ENCODE results near the gene ACTL8. TPM values are rescaled to one million over a fixed set of nuclear protein-coding genes. Genes with fewer than 3 reads are reported as not detected.

The ACTL8 gene
- total and polyA plus RNA-seq, 2 experiments from 2014 or later, result 0.38 to 0.71 TPM

DNA sequence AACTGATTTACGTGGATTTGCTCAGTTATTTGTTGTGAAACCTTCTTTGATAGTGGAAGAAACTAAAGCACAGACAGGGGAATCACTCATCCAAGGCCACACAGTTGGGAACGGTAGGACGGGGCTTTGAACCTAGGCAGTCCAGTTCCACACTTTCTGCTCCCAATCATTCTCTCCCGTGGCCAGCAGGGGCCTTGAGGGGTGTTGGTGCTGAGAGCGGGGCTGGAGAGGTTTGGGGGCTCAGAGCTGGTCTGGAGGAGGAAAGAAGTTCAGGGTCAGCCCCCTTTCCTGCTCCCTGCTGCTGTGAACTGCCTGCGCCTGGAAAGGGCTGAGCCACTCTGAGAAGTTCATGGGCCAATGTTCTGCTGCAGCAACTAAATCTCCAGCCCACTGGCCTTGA, 31.4 kb upstream of the ACTL8 start:
- Mint-ChIP-seq H3K27me3 (ENCODE audit: insufficient read depth, low read depth, poor library complexity) (no peaks in the 10 kb centered on the region), H3K4me1 (no peaks in the 10 kb centered on the region), H3K27ac (no peak overlapping the region), H3K9me3 (no peaks in the 10 kb centered on the region; the same call in 2 of the 3 replicates), H3K36me3 (ENCODE audit: low read depth) (no peaks in the 10 kb centered on the region), H3K4me3 (no peak overlapping the region)
- ATAC-seq, result peak; percentile 72
- H3K79me2 ChIP-seq (replicated peaks; ENCODE audit: insufficient read depth), result no peaks in the 10 kb centered on the region
- no peak for TF ChIP-seq EZH2phosphoT487 (IDR thresholded peaks at IDR 0.05; ENCODE audit: unreplicated experiment)
- TF ChIP-seq, protein P1, sequence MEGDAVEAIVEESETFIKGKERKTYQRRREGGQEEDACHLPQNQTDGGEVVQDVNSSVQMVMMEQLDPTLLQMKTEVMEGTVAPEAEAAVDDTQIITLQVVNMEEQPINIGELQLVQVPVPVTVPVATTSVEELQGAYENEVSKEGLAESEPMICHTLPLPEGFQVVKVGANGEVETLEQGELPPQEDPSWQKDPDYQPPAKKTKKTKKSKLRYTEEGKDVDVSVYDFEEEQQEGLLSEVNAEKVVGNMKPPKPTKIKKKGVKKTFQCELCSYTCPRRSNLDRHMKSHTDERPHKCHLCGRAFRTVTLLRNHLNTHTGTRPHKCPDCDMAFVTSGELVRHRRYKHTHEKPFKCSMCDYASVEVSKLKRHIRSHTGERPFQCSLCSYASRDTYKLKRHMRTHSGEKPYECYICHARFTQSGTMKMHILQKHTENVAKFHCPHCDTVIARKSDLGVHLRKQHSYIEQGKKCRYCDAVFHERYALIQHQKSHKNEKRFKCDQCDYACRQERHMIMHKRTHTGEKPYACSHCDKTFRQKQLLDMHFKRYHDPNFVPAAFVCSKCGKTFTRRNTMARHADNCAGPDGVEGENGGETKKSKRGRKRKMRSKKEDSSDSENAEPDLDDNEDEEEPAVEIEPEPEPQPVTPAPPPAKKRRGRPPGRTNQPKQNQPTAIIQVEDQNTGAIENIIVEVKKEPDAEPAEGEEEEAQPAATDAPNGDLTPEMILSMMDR (conservative IDR thresholded peaks at IDR 0.05; ENCODE audit: low read depth in 2 of 2), result peak; percentile 35 to 53; a peak in 3 of 4 replicates
- H3K4me2 ChIP-seq, result no peak overlapping the region
- peak; percentile 53 for DNase-seq (ENCODE audit: low spot score)
- no peak overlapping the region for H3K27ac ChIP-seq (ENCODE audit: low read depth)
- no peaks in the 10 kb centered on the region for H3K27me3 ChIP-seq (ENCODE audit: insufficient read depth)
- no peak overlapping the region; the same call in 1 of the 2 replicates for H2AFZ ChIP-seq
- H3K36me3 ChIP-seq (ENCODE audit: insufficient read depth), result no peaks in the 10 kb centered on the region
- H3K4me1 ChIP-seq (ENCODE audit: insufficient read depth), result no peaks in the 10 kb centered on the region
- H3K9me2 ChIP-seq (ENCODE audit: insufficient read depth), result no peaks in the 10 kb centered on the region
- H3F3A ChIP-seq (replicated peaks; ENCODE audit: low read depth), result no peaks in the 10 kb centered on the region
- H3K4me3 ChIP-seq, result no peak overlapping the region
- no peaks in the 10 kb centered on the region for H4K20me1 ChIP-seq (replicated peaks; ENCODE audit: insufficient read depth)

DNA sequence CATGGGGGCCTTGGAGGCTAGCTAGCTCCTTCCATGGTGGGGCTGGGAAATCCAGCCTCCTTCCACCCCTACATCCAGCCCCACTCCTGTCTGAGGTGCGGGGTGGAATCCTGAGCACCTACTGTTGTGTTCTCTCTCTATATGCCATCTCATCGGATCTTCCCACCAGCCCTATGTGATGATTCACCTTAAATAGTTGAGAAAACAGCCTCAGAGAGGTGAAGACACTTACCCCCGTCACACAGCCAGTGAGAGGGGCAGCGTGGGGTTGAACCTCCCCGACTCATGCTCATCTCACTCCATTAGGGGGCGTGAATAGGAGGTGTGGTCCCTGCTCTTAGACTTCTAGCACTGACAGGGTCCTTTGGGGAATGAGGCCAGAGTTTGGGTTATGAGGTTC, 31.0 kb upstream of the ACTL8 start:
- DNase-seq (ENCODE audit: low spot score), result no peak
- no peak overlapping the region for H3K4me3 ChIP-seq
- H3K36me3 ChIP-seq (ENCODE audit: insufficient read depth), result no peaks in the 10 kb centered on the region
- H3K4me1 ChIP-seq (ENCODE audit: insufficient read depth), result no peaks in the 10 kb centered on the region
- TF ChIP-seq NANOG (IDR thresholded peaks at IDR 0.05; ENCODE audit: borderline replicate concordance), result no peak
- no peak for TF ChIP-seq ZNF114 (CRISPR knock-in tag; IDR thresholded peaks at IDR 0.05)
- TF ChIP-seq, protein P2, sequence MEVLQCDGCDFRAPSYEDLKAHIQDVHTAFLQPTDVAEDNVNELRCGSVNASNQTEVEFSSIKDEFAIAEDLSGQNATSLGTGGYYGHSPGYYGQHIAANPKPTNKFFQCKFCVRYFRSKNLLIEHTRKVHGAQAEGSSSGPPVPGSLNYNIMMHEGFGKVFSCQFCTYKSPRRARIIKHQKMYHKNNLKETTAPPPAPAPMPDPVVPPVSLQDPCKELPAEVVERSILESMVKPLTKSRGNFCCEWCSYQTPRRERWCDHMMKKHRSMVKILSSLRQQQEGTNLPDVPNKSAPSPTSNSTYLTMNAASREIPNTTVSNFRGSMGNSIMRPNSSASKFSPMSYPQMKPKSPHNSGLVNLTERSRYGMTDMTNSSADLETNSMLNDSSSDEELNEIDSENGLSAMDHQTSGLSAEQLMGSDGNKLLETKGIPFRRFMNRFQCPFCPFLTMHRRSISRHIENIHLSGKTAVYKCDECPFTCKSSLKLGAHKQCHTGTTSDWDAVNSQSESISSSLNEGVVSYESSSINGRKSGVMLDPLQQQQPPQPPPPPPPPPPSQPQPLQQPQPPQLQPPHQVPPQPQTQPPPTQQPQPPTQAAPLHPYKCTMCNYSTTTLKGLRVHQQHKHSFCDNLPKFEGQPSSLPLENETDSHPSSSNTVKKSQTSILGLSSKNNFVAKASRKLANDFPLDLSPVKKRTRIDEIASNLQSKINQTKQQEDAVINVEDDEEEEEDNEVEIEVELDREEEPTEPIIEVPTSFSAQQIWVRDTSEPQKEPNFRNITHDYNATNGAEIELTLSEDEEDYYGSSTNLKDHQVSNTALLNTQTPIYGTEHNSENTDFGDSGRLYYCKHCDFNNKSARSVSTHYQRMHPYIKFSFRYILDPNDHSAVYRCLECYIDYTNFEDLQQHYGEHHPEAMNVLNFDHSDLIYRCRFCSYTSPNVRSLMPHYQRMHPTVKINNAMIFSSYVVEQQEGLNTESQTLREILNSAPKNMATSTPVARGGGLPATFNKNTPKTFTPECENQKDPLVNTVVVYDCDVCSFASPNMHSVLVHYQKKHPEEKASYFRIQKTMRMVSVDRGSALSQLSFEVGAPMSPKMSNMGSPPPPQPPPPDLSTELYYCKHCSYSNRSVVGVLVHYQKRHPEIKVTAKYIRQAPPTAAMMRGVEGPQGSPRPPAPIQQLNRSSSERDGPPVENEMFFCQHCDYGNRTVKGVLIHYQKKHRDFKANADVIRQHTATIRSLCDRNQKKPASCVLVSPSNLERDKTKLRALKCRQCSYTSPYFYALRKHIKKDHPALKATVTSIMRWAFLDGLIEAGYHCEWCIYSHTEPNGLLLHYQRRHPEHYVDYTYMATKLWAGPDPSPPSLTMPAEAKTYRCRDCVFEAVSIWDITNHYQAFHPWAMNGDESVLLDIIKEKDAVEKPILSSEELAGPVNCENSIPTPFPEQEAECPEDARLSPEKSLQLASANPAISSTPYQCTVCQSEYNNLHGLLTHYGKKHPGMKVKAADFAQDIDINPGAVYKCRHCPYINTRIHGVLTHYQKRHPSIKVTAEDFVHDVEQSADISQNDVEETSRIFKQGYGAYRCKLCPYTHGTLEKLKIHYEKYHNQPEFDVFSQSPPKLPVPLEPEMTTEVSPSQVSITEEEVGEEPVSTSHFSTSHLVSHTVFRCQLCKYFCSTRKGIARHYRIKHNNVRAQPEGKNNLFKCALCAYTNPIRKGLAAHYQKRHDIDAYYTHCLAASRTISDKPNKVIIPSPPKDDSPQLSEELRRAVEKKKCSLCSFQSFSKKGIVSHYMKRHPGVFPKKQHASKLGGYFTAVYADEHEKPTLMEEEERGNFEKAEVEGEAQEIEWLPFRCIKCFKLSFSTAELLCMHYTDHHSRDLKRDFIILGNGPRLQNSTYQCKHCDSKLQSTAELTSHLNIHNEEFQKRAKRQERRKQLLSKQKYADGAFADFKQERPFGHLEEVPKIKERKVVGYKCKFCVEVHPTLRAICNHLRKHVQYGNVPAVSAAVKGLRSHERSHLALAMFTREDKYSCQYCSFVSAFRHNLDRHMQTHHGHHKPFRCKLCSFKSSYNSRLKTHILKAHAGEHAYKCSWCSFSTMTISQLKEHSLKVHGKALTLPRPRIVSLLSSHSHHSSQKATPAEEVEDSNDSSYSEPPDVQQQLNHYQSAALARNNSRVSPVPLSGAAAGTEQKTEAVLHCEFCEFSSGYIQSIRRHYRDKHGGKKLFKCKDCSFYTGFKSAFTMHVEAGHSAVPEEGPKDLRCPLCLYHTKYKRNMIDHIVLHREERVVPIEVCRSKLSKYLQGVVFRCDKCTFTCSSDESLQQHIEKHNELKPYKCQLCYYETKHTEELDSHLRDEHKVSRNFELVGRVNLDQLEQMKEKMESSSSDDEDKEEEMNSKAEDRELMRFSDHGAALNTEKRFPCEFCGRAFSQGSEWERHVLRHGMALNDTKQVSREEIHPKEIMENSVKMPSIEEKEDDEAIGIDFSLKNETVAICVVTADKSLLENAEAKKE (CRISPR knock-in tag; IDR thresholded peaks at IDR 0.05), result no peak
- TF ChIP-seq EZH2phosphoT487 (IDR thresholded peaks at IDR 0.05; ENCODE audit: unreplicated experiment), result no peak
- TF ChIP-seq, protein P1 (conservative IDR thresholded peaks at IDR 0.05; ENCODE audit: low read depth in 2 of 2), result peak in 1 of 2 experiments; percentile 37; a peak in 2 of 4 replicates
- TF ChIP-seq ZNF331 (CRISPR knock-in tag; IDR thresholded peaks at IDR 0.05; ENCODE audit: low read depth), result no peak
- H3K36me3 Mint-ChIP-seq (ENCODE audit: low read depth), result no peaks in the 10 kb centered on the region
- no peaks in the 10 kb centered on the region for H3K27me3 Mint-ChIP-seq (ENCODE audit: insufficient read depth, low read depth, poor library complexity)
- no peak overlapping the region for H3K4me3 Mint-ChIP-seq
- no peaks in the 10 kb centered on the region for H3K27me3 ChIP-seq (ENCODE audit: insufficient read depth)
- H3F3A ChIP-seq (replicated peaks; ENCODE audit: low read depth), result no peaks in the 10 kb centered on the region
- H3K27ac Mint-ChIP-seq, result no peak overlapping the region
- H3K79me2 ChIP-seq (replicated peaks; ENCODE audit: insufficient read depth), result no peaks in the 10 kb centered on the region
- no peaks in the 10 kb centered on the region; the same call in 2 of the 3 replicates for H3K9me3 Mint-ChIP-seq
- H4K20me1 ChIP-seq (replicated peaks; ENCODE audit: insufficient read depth), result no peaks in the 10 kb centered on the region
- H3K4me1 Mint-ChIP-seq, result no peaks in the 10 kb centered on the region
- no peak overlapping the region; the same call in 1 of the 2 replicates for H2AFZ ChIP-seq
- no peak overlapping the region for H3K27ac ChIP-seq (ENCODE audit: low read depth)
- no peak overlapping the region for H3K4me2 ChIP-seq
- H3K9me2 ChIP-seq (ENCODE audit: insufficient read depth), result no peaks in the 10 kb centered on the region
- ATAC-seq, result no peak; the same call in 2 of the 3 replicates
